Measurements from ENCODE around the gene TRABD2B. TPM values are rescaled to one million over a fixed set of nuclear protein-coding genes. Genes with fewer than 3 reads are reported as not detected.

Gene TRABD2B
- total and polyA plus RNA-seq, 2 experiments from 2014 or later, result 1.00 to 2.3 TPM

DNA sequence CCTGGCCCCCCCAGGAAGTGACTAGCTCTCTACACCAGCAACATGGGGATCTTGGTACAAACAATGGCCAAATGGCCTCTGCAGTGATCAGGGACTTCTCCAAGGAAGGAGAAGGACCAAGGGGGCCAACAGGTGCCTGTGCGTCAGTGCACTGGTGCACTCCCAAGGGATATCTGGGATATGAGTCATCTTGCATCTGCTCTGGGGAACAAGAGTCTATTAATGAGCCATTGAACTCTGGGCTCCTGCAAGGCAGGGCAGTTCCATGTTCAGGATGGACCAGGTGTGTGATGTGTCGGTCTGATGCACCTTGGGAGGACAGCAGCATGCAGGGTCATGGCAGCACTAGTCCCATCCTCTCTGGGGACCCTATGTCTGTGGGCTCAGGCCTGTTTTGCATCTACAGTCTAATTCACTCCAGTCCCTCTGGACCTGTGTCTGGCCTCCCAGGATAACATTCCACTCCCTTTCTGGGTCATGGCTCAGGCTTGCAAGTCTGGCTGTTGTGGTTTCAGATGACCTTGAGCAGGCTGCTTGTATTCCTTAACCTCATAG is 125.3 kb downstream of the TRABD2B start:
- Histone ChIP-seq H3K36me3 (replicated peaks; ENCODE audit: insufficient read depth, low read depth) (no peaks in the 10 kb centered on the region), H3K4me3 (no peak overlapping the region), H3K9me3 (ENCODE audit: low read depth) (no peaks in the 10 kb centered on the region), H3K79me2 (no peaks in the 10 kb centered on the region), H3K27me3 (no peaks in the 10 kb centered on the region), H4K20me1 (ENCODE audit: insufficient read depth, poor library complexity, severe bottlenecking) (no peaks in the 10 kb centered on the region), H3K4me2 (no peak overlapping the region), H3K27ac (peak overlapping the region; percentile 79), H3K4me1 (ENCODE audit: insufficient read depth) (peaks cover 46% of the 10 kb centered on the region), H2AFZ (no peak overlapping the region), H3K9me2 (replicated peaks; ENCODE audit: insufficient read depth) (no peaks in the 10 kb centered on the region)
- WGBS (ENCODE audit: low lambda C conversion rate, missing lambda C conversion rate), result 58% methylated on average over 2 of the region's 2 CpGs
- no peak for TF ChIP-seq EZH2 (IDR thresholded peaks at IDR 0.05; ENCODE audit: borderline replicate concordance)
- TF ChIP-seq, protein P1, sequence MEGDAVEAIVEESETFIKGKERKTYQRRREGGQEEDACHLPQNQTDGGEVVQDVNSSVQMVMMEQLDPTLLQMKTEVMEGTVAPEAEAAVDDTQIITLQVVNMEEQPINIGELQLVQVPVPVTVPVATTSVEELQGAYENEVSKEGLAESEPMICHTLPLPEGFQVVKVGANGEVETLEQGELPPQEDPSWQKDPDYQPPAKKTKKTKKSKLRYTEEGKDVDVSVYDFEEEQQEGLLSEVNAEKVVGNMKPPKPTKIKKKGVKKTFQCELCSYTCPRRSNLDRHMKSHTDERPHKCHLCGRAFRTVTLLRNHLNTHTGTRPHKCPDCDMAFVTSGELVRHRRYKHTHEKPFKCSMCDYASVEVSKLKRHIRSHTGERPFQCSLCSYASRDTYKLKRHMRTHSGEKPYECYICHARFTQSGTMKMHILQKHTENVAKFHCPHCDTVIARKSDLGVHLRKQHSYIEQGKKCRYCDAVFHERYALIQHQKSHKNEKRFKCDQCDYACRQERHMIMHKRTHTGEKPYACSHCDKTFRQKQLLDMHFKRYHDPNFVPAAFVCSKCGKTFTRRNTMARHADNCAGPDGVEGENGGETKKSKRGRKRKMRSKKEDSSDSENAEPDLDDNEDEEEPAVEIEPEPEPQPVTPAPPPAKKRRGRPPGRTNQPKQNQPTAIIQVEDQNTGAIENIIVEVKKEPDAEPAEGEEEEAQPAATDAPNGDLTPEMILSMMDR (IDR thresholded peaks at IDR 0.05; ENCODE audit: poor library complexity), result no peak
- no peak for TF ChIP-seq EZH2phosphoT487 (IDR thresholded peaks at IDR 0.05; ENCODE audit: low read depth, severe bottlenecking, unreplicated experiment)
- peak; percentile 61 for DNase-seq (ENCODE audit: low spot score)

- WGBS (ENCODE audit: low lambda C conversion rate, missing lambda C conversion rate), result 62% methylated on average over 8 of the region's 8 CpGs
- Histone ChIP-seq H3K9me3 (ENCODE audit: low read depth) (no peaks in the 10 kb centered on the region), H3K4me1 (ENCODE audit: insufficient read depth) (peaks cover 46% of the 10 kb centered on the region), H3K27me3 (no peaks in the 10 kb centered on the region), H3K4me2 (no peak overlapping the region), H3K27ac (peak overlapping the region; percentile 79), H3K79me2 (no peaks in the 10 kb centered on the region), H3K36me3 (replicated peaks; ENCODE audit: insufficient read depth, low read depth) (no peaks in the 10 kb centered on the region), H2AFZ (no peak overlapping the region), H3K4me3 (no peak overlapping the region), H4K20me1 (ENCODE audit: insufficient read depth, poor library complexity, severe bottlenecking) (no peaks in the 10 kb centered on the region), H3K9me2 (replicated peaks; ENCODE audit: insufficient read depth) (no peaks in the 10 kb centered on the region)
- peak; percentile 28 for DNase-seq (ENCODE audit: low spot score)
- TF ChIP-seq EZH2phosphoT487 (IDR thresholded peaks at IDR 0.05; ENCODE audit: low read depth, severe bottlenecking, unreplicated experiment), result no peak
- TF ChIP-seq, protein P1 (IDR thresholded peaks at IDR 0.05; ENCODE audit: poor library complexity), result no peak
- no peak for TF ChIP-seq EZH2 (IDR thresholded peaks at IDR 0.05; ENCODE audit: borderline replicate concordance)
Observed at GRCh38 chr1:47870946-47871676, 126.1 kb downstream of the TRABD2B start.

DNA sequence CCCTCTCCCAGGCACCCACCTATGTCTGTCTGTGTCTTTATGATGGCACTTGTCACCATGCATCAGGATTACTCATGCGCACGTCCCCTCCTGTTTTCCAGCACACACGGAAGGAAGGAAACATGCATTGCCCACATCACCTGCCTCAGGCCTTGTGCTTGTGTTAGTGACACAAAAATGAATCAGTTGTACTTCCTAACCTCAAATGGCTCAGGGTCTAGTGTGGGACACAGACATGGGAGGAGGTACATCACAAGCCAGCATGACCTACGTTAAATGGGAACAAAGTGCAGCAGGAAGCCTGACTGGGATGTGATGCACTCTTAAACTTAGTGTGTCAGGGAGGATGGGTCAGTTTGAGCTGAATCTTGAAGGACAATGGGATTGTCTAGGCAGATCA is 126.7 kb downstream of the TRABD2B start:
- no peak overlapping the region for H3K27ac ChIP-seq
- TF ChIP-seq, protein P1 (IDR thresholded peaks at IDR 0.05; ENCODE audit: poor library complexity), result no peak
- no peak for TF ChIP-seq EZH2phosphoT487 (IDR thresholded peaks at IDR 0.05; ENCODE audit: low read depth, severe bottlenecking, unreplicated experiment)
- no peak for TF ChIP-seq EZH2 (IDR thresholded peaks at IDR 0.05; ENCODE audit: borderline replicate concordance)
- H3K4me2 ChIP-seq, result no peak overlapping the region
- H3K27me3 ChIP-seq, result no peaks in the 10 kb centered on the region
- WGBS (ENCODE audit: low lambda C conversion rate, missing lambda C conversion rate), result 92% methylated on average over 4 of the region's 4 CpGs
- no peak overlapping the region for H2AFZ ChIP-seq
- H4K20me1 ChIP-seq (ENCODE audit: insufficient read depth, poor library complexity, severe bottlenecking), result no peaks in the 10 kb centered on the region
- DNase-seq (ENCODE audit: low spot score), result no peak
- no peaks in the 10 kb centered on the region for H3K36me3 ChIP-seq (replicated peaks; ENCODE audit: insufficient read depth, low read depth)
- H3K79me2 ChIP-seq, result no peaks in the 10 kb centered on the region
- H3K4me1 ChIP-seq (ENCODE audit: insufficient read depth), result peaks cover 45% of the 10 kb centered on the region
- no peaks in the 10 kb centered on the region for H3K9me2 ChIP-seq (replicated peaks; ENCODE audit: insufficient read depth)
- no peaks in the 10 kb centered on the region for H3K9me3 ChIP-seq (ENCODE audit: low read depth)
- H3K4me3 ChIP-seq, result no peak overlapping the region

Measured in hepatocyte (in vitro differentiated cells).